ENCODE data around the gene ISM2.

DNA sequence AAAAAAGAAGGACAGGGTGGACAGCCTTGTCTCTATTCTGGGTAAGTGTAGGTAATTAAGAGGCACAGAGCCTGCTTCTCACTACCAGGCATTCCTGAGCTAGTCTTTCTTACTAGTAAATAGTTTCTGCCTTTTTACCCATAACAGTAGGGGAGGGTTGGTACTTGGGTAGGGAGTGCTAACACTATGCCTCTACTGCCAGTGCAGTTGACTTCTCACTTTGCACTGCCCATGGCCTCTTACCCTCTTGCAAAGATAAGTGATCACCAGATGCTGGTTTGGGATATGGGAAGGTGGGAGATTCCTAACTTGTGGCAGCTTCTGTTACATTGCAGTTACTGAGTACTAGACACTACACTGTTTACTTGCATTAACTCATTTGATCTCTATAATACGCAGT lies 29.1 kb downstream of the ISM2 start:
- TF ChIP-seq, protein P1, sequence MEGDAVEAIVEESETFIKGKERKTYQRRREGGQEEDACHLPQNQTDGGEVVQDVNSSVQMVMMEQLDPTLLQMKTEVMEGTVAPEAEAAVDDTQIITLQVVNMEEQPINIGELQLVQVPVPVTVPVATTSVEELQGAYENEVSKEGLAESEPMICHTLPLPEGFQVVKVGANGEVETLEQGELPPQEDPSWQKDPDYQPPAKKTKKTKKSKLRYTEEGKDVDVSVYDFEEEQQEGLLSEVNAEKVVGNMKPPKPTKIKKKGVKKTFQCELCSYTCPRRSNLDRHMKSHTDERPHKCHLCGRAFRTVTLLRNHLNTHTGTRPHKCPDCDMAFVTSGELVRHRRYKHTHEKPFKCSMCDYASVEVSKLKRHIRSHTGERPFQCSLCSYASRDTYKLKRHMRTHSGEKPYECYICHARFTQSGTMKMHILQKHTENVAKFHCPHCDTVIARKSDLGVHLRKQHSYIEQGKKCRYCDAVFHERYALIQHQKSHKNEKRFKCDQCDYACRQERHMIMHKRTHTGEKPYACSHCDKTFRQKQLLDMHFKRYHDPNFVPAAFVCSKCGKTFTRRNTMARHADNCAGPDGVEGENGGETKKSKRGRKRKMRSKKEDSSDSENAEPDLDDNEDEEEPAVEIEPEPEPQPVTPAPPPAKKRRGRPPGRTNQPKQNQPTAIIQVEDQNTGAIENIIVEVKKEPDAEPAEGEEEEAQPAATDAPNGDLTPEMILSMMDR (IDR thresholded peaks at IDR 0.05) = no peak
- no peak for TF ChIP-seq ZFX (IDR thresholded peaks at IDR 0.05; ENCODE audit: borderline replicate concordance)

All from 22Rv1 (cell line).